Esophagus squamous epithelium (tissue), 4 donors: ENCODE measurements around the gene DCBLD1.

Experiments
- POLR2A ChIP-seq, 4 donors: fragments of 450-650 bp; IDR thresholded peaks; one replicate each; pipeline ENCODE4 v1.6.1; 2017; ENCODE audit warnings: antibody characterized with exemption in 4 of 4, mild to moderate bottlenecking in 4 of 4, moderate library complexity in 3 of 4
- TF ChIP-seq, protein P1 (sequence below), 6 experiments: fragments of 450-650 bp in 4 of 6; fragments of 200-600 bp in 2 of 6; sonication (generic) in 2 of 6; IDR thresholded peaks; one replicate each; pipeline ENCODE4 v1.5.1; 2016 to 2019; ENCODE audit warnings: antibody characterized with exemption in 6 of 6, mild to moderate bottlenecking in 4 of 6, moderate library complexity in 4 of 6

DNA sequence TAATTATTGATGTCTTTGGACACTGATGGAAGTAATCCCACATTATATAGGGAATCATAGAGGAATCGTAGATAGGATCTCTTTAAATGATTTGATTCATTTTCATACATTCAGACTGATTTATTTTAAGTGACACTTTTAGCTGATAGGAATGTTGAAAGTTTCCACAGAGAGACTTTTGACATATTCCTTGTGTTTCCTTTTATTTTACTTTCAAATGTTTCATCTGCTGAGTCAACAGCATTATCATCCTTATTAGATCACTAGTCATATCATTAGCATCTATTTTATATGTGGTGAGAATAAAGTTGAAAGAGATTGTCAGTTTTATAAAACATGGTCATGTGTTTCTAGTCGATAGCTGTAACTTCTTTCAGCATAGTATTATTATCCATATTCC, 13.4 kb downstream of the DCBLD1 start:
- TF ChIP-seq, protein P1, sequence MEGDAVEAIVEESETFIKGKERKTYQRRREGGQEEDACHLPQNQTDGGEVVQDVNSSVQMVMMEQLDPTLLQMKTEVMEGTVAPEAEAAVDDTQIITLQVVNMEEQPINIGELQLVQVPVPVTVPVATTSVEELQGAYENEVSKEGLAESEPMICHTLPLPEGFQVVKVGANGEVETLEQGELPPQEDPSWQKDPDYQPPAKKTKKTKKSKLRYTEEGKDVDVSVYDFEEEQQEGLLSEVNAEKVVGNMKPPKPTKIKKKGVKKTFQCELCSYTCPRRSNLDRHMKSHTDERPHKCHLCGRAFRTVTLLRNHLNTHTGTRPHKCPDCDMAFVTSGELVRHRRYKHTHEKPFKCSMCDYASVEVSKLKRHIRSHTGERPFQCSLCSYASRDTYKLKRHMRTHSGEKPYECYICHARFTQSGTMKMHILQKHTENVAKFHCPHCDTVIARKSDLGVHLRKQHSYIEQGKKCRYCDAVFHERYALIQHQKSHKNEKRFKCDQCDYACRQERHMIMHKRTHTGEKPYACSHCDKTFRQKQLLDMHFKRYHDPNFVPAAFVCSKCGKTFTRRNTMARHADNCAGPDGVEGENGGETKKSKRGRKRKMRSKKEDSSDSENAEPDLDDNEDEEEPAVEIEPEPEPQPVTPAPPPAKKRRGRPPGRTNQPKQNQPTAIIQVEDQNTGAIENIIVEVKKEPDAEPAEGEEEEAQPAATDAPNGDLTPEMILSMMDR (IDR thresholded peaks at IDR 0.05), result no peak
- TF ChIP-seq POLR2A (IDR thresholded peaks at IDR 0.05), result no peak
